GM19397 (cell line): ENCODE measurements around the gene SPPL3.

ENCODE experiments used
- ATAC-seq: cut with Tn5 transposase; IDR thresholded peaks from one replicate; pipeline ENCODE4 v1.9.1; 2021; ENCODE audit warnings: mild to moderate bottlenecking, moderate library complexity; ENCODE audit not compliant: unreplicated experiment

The SPPL3 gene

GRCh38 chr12:120879102-120879501, 25.1 kb downstream of the SPPL3 start:
- no peak for ATAC-seq

GRCh38 chr12:120874547-120875245, 29.5 kb downstream of the SPPL3 start:
- no peak for ATAC-seq

- ATAC-seq, result no peak
Observed at GRCh38 chr12:120873226-120873625, 30.9 kb downstream of the SPPL3 start.

- no peak for ATAC-seq
Observed at GRCh38 chr12:120872487-120872886, 31.7 kb downstream of the SPPL3 start.

- no peak for ATAC-seq
Observed at GRCh38 chr12:120870415-120870814, 33.7 kb downstream of the SPPL3 start.

- no peak for ATAC-seq
Observed at GRCh38 chr12:120869376-120869775, 34.8 kb downstream of the SPPL3 start.

- no peak for ATAC-seq
Observed at GRCh38 chr12:120866108-120866507, 38.0 kb downstream of the SPPL3 start.

- no peak for ATAC-seq
Observed at GRCh38 chr12:120865098-120865497, 39.1 kb downstream of the SPPL3 start.

GRCh38 chr12:120862664-120863063, 41.5 kb downstream of the SPPL3 start:
- no peak for ATAC-seq

GRCh38 chr12:120861074-120861795, 42.9 kb downstream of the SPPL3 start:
- ATAC-seq, result no peak

- ATAC-seq, result no peak
Observed at GRCh38 chr12:120858306-120859088, 45.7 kb downstream of the SPPL3 start.

- ATAC-seq, result no peak
Observed at GRCh38 chr12:120856980-120857379, 47.2 kb downstream of the SPPL3 start.

- no peak for ATAC-seq
Observed at GRCh38 chr12:120855823-120856588, 48.2 kb downstream of the SPPL3 start.

- ATAC-seq, result no peak
Observed at GRCh38 chr12:120854804-120855203, 49.4 kb downstream of the SPPL3 start.

- no peak for ATAC-seq
Observed at GRCh38 chr12:120853188-120853587, 51.0 kb downstream of the SPPL3 start.

- no peak for ATAC-seq
Observed at GRCh38 chr12:120851944-120852343, 52.2 kb downstream of the SPPL3 start.

GRCh38 chr12:120851444-120851843, 52.7 kb downstream of the SPPL3 start:
- ATAC-seq, result peak; percentile 53

- no peak for ATAC-seq
Observed at GRCh38 chr12:120849765-120850164, 54.4 kb downstream of the SPPL3 start.

- peak; percentile 58 for ATAC-seq
Observed at GRCh38 chr12:120847814-120848213, 56.3 kb downstream of the SPPL3 start.

GRCh38 chr12:120847392-120847791, 56.8 kb downstream of the SPPL3 start:
- ATAC-seq, result no peak

GRCh38 chr12:120846721-120847120, 57.4 kb downstream of the SPPL3 start:
- ATAC-seq, result no peak
